ENCODE data around the gene MARCHF10.

DNA sequence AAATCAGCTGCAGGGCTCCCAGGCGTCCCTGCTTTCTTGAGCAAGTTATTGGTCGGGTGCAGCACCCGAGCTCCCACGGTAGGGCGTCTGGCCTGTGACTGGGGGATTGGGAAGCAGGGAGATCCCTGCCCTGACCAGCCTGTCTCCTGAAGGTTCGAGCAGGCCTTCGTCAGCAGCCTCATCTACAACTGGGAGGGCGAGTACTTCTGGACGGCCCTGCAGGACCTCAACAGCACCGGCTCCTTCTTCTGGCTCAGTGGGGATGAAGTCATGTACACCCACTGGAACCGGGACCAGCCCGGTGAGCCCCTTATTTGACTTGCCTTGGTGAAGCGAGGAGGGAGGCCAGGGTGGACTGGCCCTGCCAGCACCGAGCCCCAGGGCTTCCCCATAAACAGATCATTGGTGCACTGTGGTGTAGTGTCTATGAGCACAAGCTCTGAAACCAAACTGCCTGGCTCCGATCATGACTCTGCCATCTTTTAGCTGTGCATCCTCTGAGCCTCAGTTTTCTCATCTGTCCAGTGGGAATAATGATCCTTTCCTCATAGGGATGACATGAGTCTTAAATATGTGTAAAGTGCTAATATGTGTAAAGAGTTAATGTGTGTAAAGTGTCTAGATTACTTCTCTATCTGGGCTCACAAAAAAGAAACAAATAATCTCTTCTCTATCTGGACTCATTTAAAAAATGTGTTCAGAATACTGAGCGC lies 131.7 kb downstream of the MARCHF10 start:
- TF ChIP-seq POLR2AphosphoS5 (IDR thresholded peaks at IDR 0.05): no peak
- TF ChIP-seq, protein P1, sequence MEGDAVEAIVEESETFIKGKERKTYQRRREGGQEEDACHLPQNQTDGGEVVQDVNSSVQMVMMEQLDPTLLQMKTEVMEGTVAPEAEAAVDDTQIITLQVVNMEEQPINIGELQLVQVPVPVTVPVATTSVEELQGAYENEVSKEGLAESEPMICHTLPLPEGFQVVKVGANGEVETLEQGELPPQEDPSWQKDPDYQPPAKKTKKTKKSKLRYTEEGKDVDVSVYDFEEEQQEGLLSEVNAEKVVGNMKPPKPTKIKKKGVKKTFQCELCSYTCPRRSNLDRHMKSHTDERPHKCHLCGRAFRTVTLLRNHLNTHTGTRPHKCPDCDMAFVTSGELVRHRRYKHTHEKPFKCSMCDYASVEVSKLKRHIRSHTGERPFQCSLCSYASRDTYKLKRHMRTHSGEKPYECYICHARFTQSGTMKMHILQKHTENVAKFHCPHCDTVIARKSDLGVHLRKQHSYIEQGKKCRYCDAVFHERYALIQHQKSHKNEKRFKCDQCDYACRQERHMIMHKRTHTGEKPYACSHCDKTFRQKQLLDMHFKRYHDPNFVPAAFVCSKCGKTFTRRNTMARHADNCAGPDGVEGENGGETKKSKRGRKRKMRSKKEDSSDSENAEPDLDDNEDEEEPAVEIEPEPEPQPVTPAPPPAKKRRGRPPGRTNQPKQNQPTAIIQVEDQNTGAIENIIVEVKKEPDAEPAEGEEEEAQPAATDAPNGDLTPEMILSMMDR (IDR thresholded peaks at IDR 0.05): no peak
